ENCODE results near the gene PDHX. TPM values are rescaled to one million over a fixed set of nuclear protein-coding genes. Genes with fewer than 3 reads are reported as not detected.

Gene PDHX
- polyA plus RNA-seq, 1 donor (not counting 4 experiments of a cell fraction or from before 2014, with no cell fraction given) = 28.5 TPM

DNA sequence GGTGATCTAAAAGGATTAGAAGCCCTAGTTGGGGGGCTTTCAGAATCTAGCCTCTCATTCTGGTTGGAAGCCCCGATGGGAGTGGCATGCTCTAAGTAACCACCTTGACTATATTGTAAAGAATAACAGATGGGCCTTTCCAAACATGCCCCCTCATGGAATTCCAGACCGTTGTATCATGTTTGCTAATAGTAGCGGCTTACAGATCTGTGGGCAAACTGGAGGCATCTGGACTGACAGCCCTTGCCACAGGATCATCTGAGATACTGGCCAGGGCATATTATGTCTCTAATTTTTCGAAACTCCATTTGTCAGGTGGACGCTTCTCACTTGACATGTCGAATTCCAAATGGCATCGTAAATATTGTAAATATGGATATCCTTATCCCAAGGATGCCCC is 10.8 kb upstream of the PDHX start:
- no peak for FAIRE-seq
- dilution Hi-C loops (cut with MboI; ENCODE audit: extremely low pct_ligation_motif_present, low sequenced_read_pairs) = no loop called here
- Histone ChIP-seq H3K36me3 (ENCODE audit: control insufficient read depth in 2 of 2, extremely low read depth in 1 of 2, insufficient read depth in 2 of 2, low read length in 2 of 2) (no peaks in the 10 kb centered on the region), H4K20me1 (ENCODE audit: control insufficient read depth, extremely low read depth, insufficient read depth, low read length) (no peaks in the 10 kb centered on the region), H3K9ac (ENCODE audit: control insufficient read depth, extremely low read depth, insufficient read depth, low read length) (no peak overlapping the region), H3K4me1 (ENCODE audit: control insufficient read depth, extremely low read depth, insufficient read depth, low read length) (no peaks in the 10 kb centered on the region), H3K27me3 (ENCODE audit: control insufficient read depth, extremely low read depth, insufficient read depth, low read length) (no peaks in the 10 kb centered on the region), H3K4me2 (ENCODE audit: control insufficient read depth, extremely low read depth, insufficient read depth, low read depth, low read length) (no peak overlapping the region), H3K79me2 (ENCODE audit: control insufficient read depth, insufficient read depth, low read length) (no peaks in the 10 kb centered on the region), H3K9me3 (ENCODE audit: control insufficient read depth, low read depth, low read length) (no peaks in the 10 kb centered on the region), H3K27ac (ENCODE audit: control insufficient read depth, insufficient read depth, low read length) (no peak overlapping the region), H3K4me3 (ENCODE audit: control insufficient read depth in 2 of 3, extremely low read depth in 1 of 3, insufficient read depth in 2 of 3, low read depth in 1 of 3, low read length in 3 of 3) (no peak overlapping the region), H2AFZ (ENCODE audit: control insufficient read depth, low read length) (no peak overlapping the region), H3K9me1 (ENCODE audit: control insufficient read depth, extremely low read depth, insufficient read depth, low read length) (no peaks in the 10 kb centered on the region)
- DNase-seq (ENCODE audit: low read depth, low spot score) = no peak
- TF ChIP-seq, protein P1, sequence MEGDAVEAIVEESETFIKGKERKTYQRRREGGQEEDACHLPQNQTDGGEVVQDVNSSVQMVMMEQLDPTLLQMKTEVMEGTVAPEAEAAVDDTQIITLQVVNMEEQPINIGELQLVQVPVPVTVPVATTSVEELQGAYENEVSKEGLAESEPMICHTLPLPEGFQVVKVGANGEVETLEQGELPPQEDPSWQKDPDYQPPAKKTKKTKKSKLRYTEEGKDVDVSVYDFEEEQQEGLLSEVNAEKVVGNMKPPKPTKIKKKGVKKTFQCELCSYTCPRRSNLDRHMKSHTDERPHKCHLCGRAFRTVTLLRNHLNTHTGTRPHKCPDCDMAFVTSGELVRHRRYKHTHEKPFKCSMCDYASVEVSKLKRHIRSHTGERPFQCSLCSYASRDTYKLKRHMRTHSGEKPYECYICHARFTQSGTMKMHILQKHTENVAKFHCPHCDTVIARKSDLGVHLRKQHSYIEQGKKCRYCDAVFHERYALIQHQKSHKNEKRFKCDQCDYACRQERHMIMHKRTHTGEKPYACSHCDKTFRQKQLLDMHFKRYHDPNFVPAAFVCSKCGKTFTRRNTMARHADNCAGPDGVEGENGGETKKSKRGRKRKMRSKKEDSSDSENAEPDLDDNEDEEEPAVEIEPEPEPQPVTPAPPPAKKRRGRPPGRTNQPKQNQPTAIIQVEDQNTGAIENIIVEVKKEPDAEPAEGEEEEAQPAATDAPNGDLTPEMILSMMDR (optimal IDR thresholded peaks at IDR 0.05 in 1 of 3, IDR thresholded peaks at IDR 0.05 in 1 of 3, conservative IDR thresholded peaks at IDR 0.05 in 1 of 3; ENCODE audit: extremely low read depth in 1 of 3, insufficient read depth in 2 of 3, low read length in 3 of 3) = no peak
- no peak for TF ChIP-seq EZH2 (IDR thresholded peaks at IDR 0.05; ENCODE audit: low read length)

DNA sequence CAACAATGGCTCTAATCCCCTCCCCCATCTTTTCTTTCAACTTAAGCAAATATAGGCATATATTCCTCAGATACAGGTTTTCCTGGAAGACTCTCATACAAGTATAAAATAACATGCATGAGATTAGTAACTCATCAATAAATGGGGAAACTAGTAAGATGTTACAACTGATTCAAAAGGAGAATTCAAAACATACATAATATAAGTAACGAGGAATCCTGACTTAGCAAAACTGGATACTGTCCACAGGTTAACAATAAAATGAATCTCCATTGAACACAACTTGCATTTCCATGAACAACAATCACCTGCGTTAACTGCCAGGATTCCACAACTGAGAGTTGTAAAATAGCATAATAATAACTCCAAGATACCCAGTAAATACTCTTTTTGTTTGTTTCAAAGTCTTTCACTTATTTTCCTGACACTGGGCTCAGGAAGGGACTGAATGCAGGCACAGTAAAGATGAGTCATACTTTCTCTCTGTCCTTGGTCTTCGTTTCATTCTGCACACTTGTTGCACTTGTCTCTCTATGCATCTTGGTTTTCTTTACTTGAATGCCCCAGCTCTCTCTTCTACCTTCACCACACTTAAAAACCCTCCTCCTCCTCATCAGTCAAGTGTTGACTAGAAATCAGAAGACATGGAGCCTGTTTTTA is 8.4 kb upstream of the PDHX start:
- TF ChIP-seq, protein P1 (optimal IDR thresholded peaks at IDR 0.05 in 1 of 3, IDR thresholded peaks at IDR 0.05 in 1 of 3, conservative IDR thresholded peaks at IDR 0.05 in 1 of 3; ENCODE audit: extremely low read depth in 1 of 3, insufficient read depth in 2 of 3, low read length in 3 of 3) = no peak
- TF ChIP-seq EZH2 (IDR thresholded peaks at IDR 0.05; ENCODE audit: low read length) = no peak
- Histone ChIP-seq H4K20me1 (ENCODE audit: control insufficient read depth, extremely low read depth, insufficient read depth, low read length) (no peaks in the 10 kb centered on the region), H3K27me3 (ENCODE audit: control insufficient read depth, extremely low read depth, insufficient read depth, low read length) (no peaks in the 10 kb centered on the region), H3K36me3 (ENCODE audit: control insufficient read depth in 2 of 2, extremely low read depth in 1 of 2, insufficient read depth in 2 of 2, low read length in 2 of 2) (no peaks in the 10 kb centered on the region), H3K4me2 (ENCODE audit: control insufficient read depth, extremely low read depth, insufficient read depth, low read depth, low read length) (no peak overlapping the region), H3K4me3 (ENCODE audit: control insufficient read depth in 2 of 3, extremely low read depth in 1 of 3, insufficient read depth in 2 of 3, low read depth in 1 of 3, low read length in 3 of 3) (no peak overlapping the region), H3K9me3 (ENCODE audit: control insufficient read depth, low read depth, low read length) (no peaks in the 10 kb centered on the region), H3K9ac (ENCODE audit: control insufficient read depth, extremely low read depth, insufficient read depth, low read length) (no peak overlapping the region), H3K27ac (ENCODE audit: control insufficient read depth, insufficient read depth, low read length) (no peak overlapping the region), H3K79me2 (ENCODE audit: control insufficient read depth, insufficient read depth, low read length) (no peaks in the 10 kb centered on the region), H3K9me1 (ENCODE audit: control insufficient read depth, extremely low read depth, insufficient read depth, low read length) (no peaks in the 10 kb centered on the region), H2AFZ (ENCODE audit: control insufficient read depth, low read length) (no peak overlapping the region), H3K4me1 (ENCODE audit: control insufficient read depth, extremely low read depth, insufficient read depth, low read length) (no peaks in the 10 kb centered on the region)
- FAIRE-seq (no peak), DNase-seq (ENCODE audit: low read depth, low spot score) (no peak)
- dilution Hi-C loops (cut with MboI; ENCODE audit: extremely low pct_ligation_motif_present, low sequenced_read_pairs) = no loop called here

Measured in keratinocyte (primary cell).